A549 (cell line): ENCODE data around the gene PRELID3B. TPM values are rescaled to one million over a fixed set of nuclear protein-coding genes. Genes with fewer than 3 reads are reported as not detected.

ENCODE experiments used
- ATAC-seq, 2 experiments: fragments of 200-7000 bp in 1 of 2; fragments of >200 bp in 1 of 2; cut with Nextera tagmentation in 1 of 2; cut with Tn5 transposase in 1 of 2; 3 replicates each; pipeline versions ENCODE4 v1.8.0 to v1.9.1; 2018 to 2020; ENCODE audit warnings: mild to moderate bottlenecking in 1 of 2, moderate library complexity in 1 of 2
- CTCF ChIA-PET: fragments of 300-600 bp; sonication (Branson Sonifier 250); formaldehyde crosslinking; extraction: SDS; loops from one replicate; lab custom pipeline; 2021; ENCODE audit warnings: antibody characterized with exemption, inconsistent platforms; lab: Yijun Ruan, JAX
- POLR2A ChIA-PET: fragments of 350-600 bp; formaldehyde crosslinking; extraction: SDS; loops from one replicate; lab custom pipeline; 2021; ENCODE audit warnings: antibody characterized with exemption, inconsistent platforms; lab: Yijun Ruan, JAX
- DNase-seq, 2 experiments: peaks; one replicate each; pipeline versions ENCODE4 v3.0.0 to v3.0.0-alpha.2; 2011 to 2016; ENCODE audit warnings: low read depth in 1 of 2, low spot score in 1 of 2
- FAIRE-seq: peaks from 2 replicates; lab custom pipeline; 2011; peaks lifted over from hg19 to GRCh38; lab: Jason Lieb, UNC
- H3K27ac ChIP-seq, 2 experiments: fragments of >200 bp; sonication (Bioruptor Twin); formaldehyde crosslinking; 3 replicates each; pipeline ENCODE4 v1.5.1; 2016 to 2017
- H3K4me1 ChIP-seq: fragments of >200 bp; sonication (Bioruptor Twin); formaldehyde crosslinking; 3 replicates; pipeline ENCODE4 v1.6.1; 2016
- H3K4me2 ChIP-seq: fragments of >200 bp; sonication (Bioruptor Twin); formaldehyde crosslinking; 3 replicates; pipeline ENCODE4 v1.6.1; 2016
- H3K4me3 ChIP-seq: fragments of >200 bp; sonication (Bioruptor Twin); formaldehyde crosslinking; 3 replicates; pipeline ENCODE4 v1.5.1; 2016
- H3K9me3 ChIP-seq: fragments of >200 bp; sonication (Bioruptor Twin); formaldehyde crosslinking; 3 replicates; pipeline ENCODE4 v1.6.1; 2016
- CHD4 ChIP-seq: fragments of 200-600 bp; sonication (generic); IDR thresholded peaks from 2 replicates; pipeline ENCODE4 v1.6.1; 2016; ENCODE audit warnings: antibody characterized with exemption, mild to moderate bottlenecking, borderline replicate concordance
- CTCF ChIP-seq: fragments of >200 bp; sonication (Bioruptor Twin); formaldehyde crosslinking; IDR thresholded peaks from 3 replicates; pipeline ENCODE4 v1.5.1; 2016
- ELK1 ChIP-seq: fragments of 150-350 bp; IDR thresholded peaks from 2 replicates; pipeline ENCODE4 v1.6.1; 2014; ENCODE audit warnings: low read depth, mild to moderate bottlenecking, low read length
- EP300 ChIP-seq, 2 experiments: fragments of >200 bp; sonication (Bioruptor Twin); formaldehyde crosslinking; IDR thresholded peaks; 2 replicates in 1 of 2; 3 replicates in 1 of 2; pipeline ENCODE4 v1.6.1; 2016 to 2017
- ESRRA ChIP-seq: fragments of 150-350 bp; IDR thresholded peaks from 2 replicates; pipeline ENCODE4 v1.6.1; 2014; ENCODE audit warnings: mild to moderate bottlenecking, low read length, borderline replicate concordance
- FOSL2 ChIP-seq, 2 experiments: fragments of 450-650 bp in 1 of 2; fragments of >200 bp in 1 of 2; sonication (Bioruptor Twin) in 1 of 2; formaldehyde crosslinking; IDR thresholded peaks; 2 replicates each; pipeline versions ENCODE4 v1.5.0 to v1.6.1; 2016 to 2020; ENCODE audit warnings: mild to moderate bottlenecking in 1 of 2, moderate library complexity in 1 of 2
- HEYL ChIP-seq: fragments of 250-450 bp; sonication (Bioruptor Pico); IDR thresholded peaks from 2 replicates; pipeline ENCODE4 v1.8.0; 2021; ENCODE audit warnings: mild to moderate bottlenecking, moderate library complexity
- HOXB13 ChIP-seq: fragments of 250-450 bp; sonication (Bioruptor Pico); IDR thresholded peaks from 2 replicates; pipeline ENCODE4 v1.5.0; 2020; ENCODE audit warnings: low read depth, mild to moderate bottlenecking, moderate library complexity
- HOXB5 ChIP-seq: fragments of 250-450 bp; sonication (Bioruptor Pico); IDR thresholded peaks from 2 replicates; pipeline ENCODE4 v1.5.0; 2020; ENCODE audit warnings: mild to moderate bottlenecking, moderate library complexity
- KDM1A ChIP-seq: fragments of 200-600 bp; sonication (generic); IDR thresholded peaks from 2 replicates; pipeline ENCODE4 v1.6.1; 2016; ENCODE audit warnings: low read depth, mild to moderate bottlenecking
- KDM5A ChIP-seq: fragments of 200-600 bp; sonication (generic); IDR thresholded peaks from 2 replicates; pipeline ENCODE4 v1.6.1; 2016; ENCODE audit warnings: antibody characterized with exemption, mild to moderate bottlenecking
- MAZ ChIP-seq: fragments of 150-350 bp; IDR thresholded peaks from 2 replicates; pipeline ENCODE4 v1.6.1; 2014; ENCODE audit warnings: antibody characterized with exemption, low read depth, low read length, borderline replicate concordance
- PHF8 ChIP-seq: fragments of 200-600 bp; sonication (generic); IDR thresholded peaks from 2 replicates; pipeline ENCODE4 v1.6.1; 2016; ENCODE audit warnings: low read depth, mild to moderate bottlenecking, antibody characterized with exemption, moderate library complexity, borderline replicate concordance
- POLR2A ChIP-seq: IDR thresholded peaks from 2 replicates; pipeline ENCODE4 v1.6.1; 2012; ENCODE audit warnings: mild to moderate bottlenecking, low read length
- RARB ChIP-seq: fragments of 250-450 bp; sonication (Bioruptor Pico); IDR thresholded peaks from 2 replicates; pipeline ENCODE4 v1.8.0; 2021; ENCODE audit warnings: mild to moderate bottlenecking, moderate library complexity
- REST ChIP-seq: fragments of 200-600 bp; sonication (generic); IDR thresholded peaks from 2 replicates; pipeline ENCODE4 v1.6.1; 2016; ENCODE audit warnings: antibody characterized with exemption, mild to moderate bottlenecking, moderate library complexity
- RFX5 ChIP-seq: fragments of 450-650 bp; IDR thresholded peaks from 2 replicates; pipeline ENCODE4 v1.7.1; 2014; ENCODE audit warnings: antibody characterized with exemption, mild to moderate bottlenecking, moderate library complexity
- SREBF2 ChIP-seq: fragments of 450-650 bp; IDR thresholded peaks from 2 replicates; pipeline ENCODE4 v1.6.1; 2014; ENCODE audit warnings: mild to moderate bottlenecking, moderate library complexity
- TP53 ChIP-seq: fragments of 250-450 bp; sonication (Bioruptor Pico); IDR thresholded peaks from 2 replicates; pipeline ENCODE4 v1.5.0; 2021; ENCODE audit warnings: mild to moderate bottlenecking, moderate library complexity
- ZSCAN20 ChIP-seq: fragments of 250-450 bp; sonication (Bioruptor Pico); IDR thresholded peaks from 2 replicates; pipeline ENCODE4 v1.8.0; 2022; ENCODE audit warnings: mild to moderate bottlenecking, moderate library complexity
- WGBS: methylation state at CpG from one replicate; pipeline ENCODE4 v1.1.6; 2017; ENCODE audit errors: missing lambda C conversion rate; 5-methylcytosine and 5-hydroxymethylcytosine counted together
- polyA plus RNA-seq, 4 experiments: library from polyadenylated mRNA; depleted of rRNA in 3 of 4; stranded (reverse); fragments of >200 nt; fragmentation: RNase III in 1 of 4; extraction: RNeasy Plus Mini Kit Qiagen cat#74134 plus additional on column Dnase treatment in 1 of 4; gene quantifications; 2 replicates in 3 of 4; 3 replicates in 1 of 4; pipeline ENCODE4 v1.2.3, GENCODE V29; 2011 to 2017
- TF ChIP-seq, protein P1 (sequence below): fragments of >200 bp; sonication (Bioruptor Twin); formaldehyde crosslinking; IDR thresholded peaks from 3 replicates; pipeline ENCODE4 v1.6.1; 2016
- TF ChIP-seq, protein P2 (sequence below): fragments of 250-450 bp; sonication (Bioruptor Pico); IDR thresholded peaks from 2 replicates; pipeline ENCODE4 v1.5.0; 2021; ENCODE audit warnings: mild to moderate bottlenecking, moderate library complexity, borderline replicate concordance

Gene PRELID3B
- polyA plus RNA-seq, 2 of the 4 experiments (the other 2 are of a cell fraction) = 85.6 to 143 TPM

GRCh38 chr20:59033093-59033492 is 9.5 kb downstream of the PRELID3B start:
- peak overlapping the region; percentile 81 to 99 for H3K27ac ChIP-seq
- H3K4me3 ChIP-seq = peak overlapping the region; percentile 70
- H3K9me3 ChIP-seq = no peaks in the 10 kb centered on the region
- H3K4me1 ChIP-seq = peaks cover 36% of the 10 kb centered on the region
- POLR2A ChIA-PET = interaction anchor here (1.1 to 2.9 kb wide), 5 partner anchors 10 to 51 kb away, joined by 3 to 35 read pairs (median 7); partner anchors contain the start of genes NELFCD and PRELID3B
- TF ChIP-seq RARB (CRISPR knock-in tag) (no peak), KDM1A (no peak), SREBF2 (no peak), EP300 (IDR thresholded peaks at IDR 0.05) (no peak), REST (no peak), HOXB13 (no peak), POLR2A (no peak), ESRRA (no peak), MAZ (no peak), KDM5A (no peak), RFX5 (no peak)
- TF ChIP-seq, protein P1, sequence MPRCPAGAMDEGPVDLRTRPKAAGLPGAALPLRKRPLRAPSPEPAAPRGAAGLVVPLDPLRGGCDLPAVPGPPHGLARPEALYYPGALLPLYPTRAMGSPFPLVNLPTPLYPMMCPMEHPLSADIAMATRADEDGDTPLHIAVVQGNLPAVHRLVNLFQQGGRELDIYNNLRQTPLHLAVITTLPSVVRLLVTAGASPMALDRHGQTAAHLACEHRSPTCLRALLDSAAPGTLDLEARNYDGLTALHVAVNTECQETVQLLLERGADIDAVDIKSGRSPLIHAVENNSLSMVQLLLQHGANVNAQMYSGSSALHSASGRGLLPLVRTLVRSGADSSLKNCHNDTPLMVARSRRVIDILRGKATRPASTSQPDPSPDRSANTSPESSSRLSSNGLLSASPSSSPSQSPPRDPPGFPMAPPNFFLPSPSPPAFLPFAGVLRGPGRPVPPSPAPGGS = no peak
- TF ChIP-seq, all 56 proteins: peak for 0
- CTCF ChIA-PET = interaction anchor here (0.6 to 2.6 kb wide), 9 partner anchors 9 to 382 kb away, joined by 3 to 5 read pairs (median 3); partner anchors contain the start of genes STX16 and TUBB1
- ATAC-seq = no peak
- 92% methylated on average over 1 of the region's 1 CpG for WGBS
- FAIRE-seq = no peak
- no peak for DNase-seq
- H3K4me2 ChIP-seq = peak overlapping the region; percentile 82

DNA sequence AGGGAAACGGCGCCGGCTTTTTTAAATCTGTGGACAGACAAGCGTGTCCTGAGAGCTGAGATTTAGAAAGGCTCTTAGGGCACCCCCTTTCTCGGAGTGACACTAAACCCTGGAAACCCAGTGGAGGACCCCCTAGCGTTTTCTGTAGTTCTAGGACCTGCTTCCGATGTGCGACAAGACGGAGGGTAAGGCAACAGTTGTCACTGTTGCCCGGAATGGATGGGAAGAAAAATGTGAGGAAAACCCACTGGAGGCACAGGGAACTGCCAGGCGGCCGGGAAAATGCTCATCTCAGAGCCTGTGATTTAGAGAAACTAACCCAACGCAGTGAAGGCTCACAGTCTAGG is 9.9 kb downstream of the PRELID3B start:
- peak overlapping the region; percentile 70 for H3K4me3 ChIP-seq
- H3K4me2 ChIP-seq = peak overlapping the region; percentile 82
- FAIRE-seq (no peak), ATAC-seq (peak; percentile 67 to 70), DNase-seq (peak in 1 of 2 experiments; percentile 46)
- ChIA-PET POLR2A (interaction anchor here (0.8 to 2.9 kb wide), 23 partner anchors 8 to 190 kb away, joined by 3 to 35 read pairs (median 5); partner anchors contain the start of genes NELFCD, PRELID3B and TUBB1), CTCF (interaction anchor here (1.0 to 2.6 kb wide), 8 partner anchors 8 to 423 kb away, joined by 3 to 5 read pairs (median 4); partner anchors contain the start of genes PRELID3B and STX16)
- H3K4me1 ChIP-seq = peaks cover 37% of the 10 kb centered on the region
- WGBS = 3% methylated on average over 9 of the region's 13 CpGs
- no peaks in the 10 kb centered on the region for H3K9me3 ChIP-seq
- peak overlapping the region; percentile 81 to 99 for H3K27ac ChIP-seq
- TF ChIP-seq HOXB5 (CRISPR knock-in tag) (no peak), FOSL2 (IDR thresholded peaks at IDR 0.05) (no peak), FOSL2 (CRISPR knock-in tag; IDR thresholded peaks at IDR 0.05) (no peak), TP53 (CRISPR knock-in tag) (0 out of 2 replicates have a peak, but pooled peaks have one; percentile 1), ELK1 (no peak), REST (no peak), RARB (CRISPR knock-in tag) (no peak), ZSCAN20 (CRISPR knock-in tag) (no peak), CHD4 (no peak), CTCF (no peak), KDM5A (0 out of 2 replicates have a peak, but pooled peaks have one; percentile 1), PHF8 (no peak; the same call in 1 of the 2 replicates), HEYL (CRISPR knock-in tag) (no peak), RFX5 (no peak)
- TF ChIP-seq, protein P2, sequence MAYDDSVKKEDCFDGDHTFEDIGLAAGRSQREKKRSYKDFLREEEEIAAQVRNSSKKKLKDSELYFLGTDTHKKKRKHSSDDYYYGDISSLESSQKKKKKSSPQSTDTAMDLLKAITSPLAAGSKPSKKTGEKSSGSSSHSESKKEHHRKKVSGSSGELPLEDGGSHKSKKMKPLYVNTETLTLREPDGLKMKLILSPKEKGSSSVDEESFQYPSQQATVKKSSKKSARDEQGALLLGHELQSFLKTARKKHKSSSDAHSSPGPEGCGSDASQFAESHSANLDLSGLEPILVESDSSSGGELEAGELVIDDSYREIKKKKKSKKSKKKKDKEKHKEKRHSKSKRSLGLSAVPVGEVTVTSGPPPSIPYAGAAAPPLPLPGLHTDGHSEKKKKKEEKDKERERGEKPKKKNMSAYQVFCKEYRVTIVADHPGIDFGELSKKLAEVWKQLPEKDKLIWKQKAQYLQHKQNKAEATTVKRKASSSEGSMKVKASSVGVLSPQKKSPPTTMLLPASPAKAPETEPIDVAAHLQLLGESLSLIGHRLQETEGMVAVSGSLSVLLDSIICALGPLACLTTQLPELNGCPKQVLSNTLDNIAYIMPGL = no peak
